HepG2 (cell line): ENCODE results near the gene TKTL2. TPM values are rescaled to one million over a fixed set of nuclear protein-coding genes. Genes with fewer than 3 reads are reported as not detected.
A peak's percentile ranks its signal among the peaks of the same experiment; 100 is the strongest.

Experiments
- CENPX ChIP-seq: sonication (generic); formaldehyde crosslinking; IDR thresholded peaks from 2 replicates; pipeline ENCODE4 v1.9.0; 2021; ENCODE audit warnings: mild to moderate bottlenecking, missing genetic modification reagents, moderate library complexity
- DPF2 ChIP-seq: sonication (generic); formaldehyde crosslinking; IDR thresholded peaks from 2 replicates; pipeline ENCODE4 v1.4.0; 2020; ENCODE audit warnings: mild to moderate bottlenecking, low read depth, missing genetic modification reagents, borderline replicate concordance
- HDAC2 ChIP-seq: sonication (generic); formaldehyde crosslinking; IDR thresholded peaks from 2 replicates; pipeline ENCODE4 v1.4.0; 2020; ENCODE audit warnings: missing genetic modification reagents
- KAT2B ChIP-seq: fragments of 150-350 bp; IDR thresholded peaks from 2 replicates; pipeline ENCODE4 v1.6.1; 2014; ENCODE audit warnings: low read depth, low read length, borderline replicate concordance
- LCORL ChIP-seq, 2 experiments: fragments of 450-650 bp in 1 of 2; sonication (generic) in 1 of 2; formaldehyde crosslinking in 1 of 2; IDR thresholded peaks; 2 replicates each; pipeline versions ENCODE4 v1.5.0 to v1.6.1; 2017 to 2020; ENCODE audit warnings: antibody characterized with exemption in 1 of 2, missing genetic modification reagents in 1 of 2
- NFE2 ChIP-seq: sonication (generic); formaldehyde crosslinking; IDR thresholded peaks from 2 replicates; pipeline ENCODE4 v1.4.0; 2020; ENCODE audit warnings: missing genetic modification reagents
- TMF1 ChIP-seq: sonication (generic); formaldehyde crosslinking; IDR thresholded peaks from 2 replicates; pipeline ENCODE4 v1.8.1; 2022; ENCODE audit warnings: low read depth, missing genetic modification reagents
- ZNF337 ChIP-seq: sonication (generic); formaldehyde crosslinking; IDR thresholded peaks from 2 replicates; pipeline ENCODE4 v1.5.1; 2020; ENCODE audit warnings: missing genetic modification reagents, low read depth, mild to moderate bottlenecking, borderline replicate concordance
- ZNF33B ChIP-seq: sonication (generic); formaldehyde crosslinking; IDR thresholded peaks from 2 replicates; pipeline ENCODE4 v1.5.1; 2020; ENCODE audit warnings: mild to moderate bottlenecking, missing genetic modification reagents
- ZNF430 ChIP-seq: sonication (generic); formaldehyde crosslinking; IDR thresholded peaks from 2 replicates; pipeline ENCODE4 v1.9.0; 2021; ENCODE audit warnings: mild to moderate bottlenecking, missing genetic modification reagents
- ZNF432 ChIP-seq: sonication (generic); formaldehyde crosslinking; IDR thresholded peaks from 2 replicates; pipeline ENCODE4 v1.5.0; 2020; ENCODE audit warnings: missing genetic modification reagents, mild to moderate bottlenecking, borderline replicate concordance
- ZNF615 ChIP-seq: sonication (generic); formaldehyde crosslinking; IDR thresholded peaks from 2 replicates; pipeline ENCODE4 v1.5.0; 2020; ENCODE audit warnings: mild to moderate bottlenecking, missing genetic modification reagents, borderline replicate concordance
- polyA plus RNA-seq, 8 experiments: library from polyadenylated mRNA; depleted of rRNA in 3 of 8; stranded (reverse) in 7 of 8; unstranded in 1 of 8; fragments of >200 nt; fragmentation: Illumina TruSeq in 4 of 8; extraction: Trizol in 4 of 8; gene quantifications; 2 replicates each; pipeline versions ENCODE4 v1.2.1 to v1.2.3, GENCODE V29; 2011 to 2016; ENCODE audit warnings: low read depth in 4 of 8, missing spikeins in 1 of 8, mixed read lengths in 1 of 8; ENCODE audit not compliant: insufficient read depth in 1 of 8
- total RNA-seq, 5 experiments: library from RNA; depleted of rRNA; stranded (reverse); fragments of >200 nt; fragmentation: Illumina TruSeq; extraction: Trizol; gene quantifications; 2 replicates each; pipeline ENCODE4 v1.2.3, GENCODE V29; 2016; ENCODE audit warnings: low read depth in 1 of 5
- TF ChIP-seq, protein P1 (sequence below): IDR thresholded peaks from 2 replicates; pipeline ENCODE4 v1.6.1; 2016; ENCODE audit warnings: mild to moderate bottlenecking
- TF ChIP-seq, protein P2 (sequence below): sonication (generic); formaldehyde crosslinking; conservative IDR thresholded peaks from 2 replicates; pipeline ENCODE4 v1.8.1; 2023; ENCODE audit warnings: missing genetic modification reagents
- TF ChIP-seq, protein P3 (sequence below): sonication (generic); formaldehyde crosslinking; IDR thresholded peaks from 2 replicates; pipeline ENCODE4 v1.4.0; 2020; ENCODE audit warnings: mild to moderate bottlenecking, missing genetic modification reagents
- TF ChIP-seq, protein P4 (sequence below): sonication (generic); formaldehyde crosslinking; IDR thresholded peaks from 2 replicates; pipeline ENCODE4 v1.4.0; 2020; ENCODE audit warnings: missing genetic modification reagents
- TF ChIP-seq, protein P5 (sequence below): IDR thresholded peaks from 2 replicates; pipeline ENCODE4 v1.6.1; 2016; ENCODE audit warnings: missing biosample characterization, missing genetic modification reagents, low read depth

Gene TKTL2
- total and polyA plus RNA-seq, 2 of the 13 experiments (the other 11 are each of a cell fraction or from before 2014, with no cell fraction given) = not detected

DNA sequence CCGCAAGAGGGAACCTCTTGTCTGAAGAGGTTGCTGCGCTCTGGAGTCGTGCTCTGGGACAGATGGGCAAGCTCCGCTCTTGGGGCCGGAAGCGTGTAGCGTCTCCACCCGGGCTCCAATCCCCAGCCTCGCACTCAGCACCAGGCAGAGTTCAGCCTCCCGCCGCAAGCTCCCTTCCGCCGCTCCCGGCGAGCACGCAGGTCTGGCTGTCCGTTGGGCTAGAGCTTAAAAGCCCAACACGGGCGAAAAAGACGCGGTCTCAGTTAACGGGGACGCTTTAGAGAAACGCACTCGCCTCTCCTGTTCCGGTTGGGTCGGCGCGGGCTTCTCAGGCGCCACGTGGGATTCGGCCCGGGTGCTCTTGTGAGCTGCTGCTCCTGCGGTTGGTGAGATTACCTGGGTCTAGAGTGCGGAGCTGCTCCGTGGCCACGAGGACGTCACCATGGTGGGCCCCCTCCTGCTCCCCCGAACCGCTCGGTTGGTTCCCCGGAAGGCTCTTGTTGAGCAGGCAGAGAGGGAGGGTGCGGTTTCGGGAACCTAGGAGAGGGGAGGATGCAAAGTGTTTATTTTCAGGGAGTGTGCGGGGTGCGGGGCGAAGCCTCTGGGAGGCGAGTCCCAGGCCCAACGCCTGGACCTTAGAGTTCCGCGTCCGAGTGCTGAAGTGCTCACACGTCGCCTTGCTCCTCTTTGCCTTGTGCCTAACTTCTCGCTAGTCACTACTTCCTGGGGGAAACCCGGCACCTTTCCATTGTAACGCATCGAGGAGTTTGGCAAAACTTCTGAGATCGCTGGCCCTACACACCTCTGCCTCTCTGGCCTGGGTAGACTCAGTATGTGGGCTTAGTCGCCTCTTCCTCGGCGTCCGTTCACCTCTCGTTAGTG is 21.0 kb upstream of the TKTL2 start, which contains the start of gene TMA16 (continued):
- TF ChIP-seq, protein P1, sequence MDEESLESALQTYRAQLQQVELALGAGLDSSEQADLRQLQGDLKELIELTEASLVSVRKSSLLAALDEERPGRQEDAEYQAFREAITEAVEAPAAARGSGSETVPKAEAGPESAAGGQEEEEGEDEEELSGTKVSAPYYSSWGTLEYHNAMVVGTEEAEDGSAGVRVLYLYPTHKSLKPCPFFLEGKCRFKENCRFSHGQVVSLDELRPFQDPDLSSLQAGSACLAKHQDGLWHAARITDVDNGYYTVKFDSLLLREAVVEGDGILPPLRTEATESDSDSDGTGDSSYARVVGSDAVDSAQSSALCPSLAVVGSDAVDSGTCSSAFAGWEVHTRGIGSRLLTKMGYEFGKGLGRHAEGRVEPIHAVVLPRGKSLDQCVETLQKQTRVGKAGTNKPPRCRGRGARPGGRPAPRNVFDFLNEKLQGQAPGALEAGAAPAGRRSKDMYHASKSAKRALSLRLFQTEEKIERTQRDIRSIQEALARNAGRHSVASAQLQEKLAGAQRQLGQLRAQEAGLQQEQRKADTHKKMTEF = peak; percentile 98
- TF ChIP-seq, protein P2, sequence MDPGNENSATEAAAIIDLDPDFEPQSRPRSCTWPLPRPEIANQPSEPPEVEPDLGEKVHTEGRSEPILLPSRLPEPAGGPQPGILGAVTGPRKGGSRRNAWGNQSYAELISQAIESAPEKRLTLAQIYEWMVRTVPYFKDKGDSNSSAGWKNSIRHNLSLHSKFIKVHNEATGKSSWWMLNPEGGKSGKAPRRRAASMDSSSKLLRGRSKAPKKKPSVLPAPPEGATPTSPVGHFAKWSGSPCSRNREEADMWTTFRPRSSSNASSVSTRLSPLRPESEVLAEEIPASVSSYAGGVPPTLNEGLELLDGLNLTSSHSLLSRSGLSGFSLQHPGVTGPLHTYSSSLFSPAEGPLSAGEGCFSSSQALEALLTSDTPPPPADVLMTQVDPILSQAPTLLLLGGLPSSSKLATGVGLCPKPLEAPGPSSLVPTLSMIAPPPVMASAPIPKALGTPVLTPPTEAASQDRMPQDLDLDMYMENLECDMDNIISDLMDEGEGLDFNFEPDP (CRISPR knock-in tag) = 0 out of 2 replicates have a peak, but pooled peaks have one; percentile 66
- TF ChIP-seq ZNF430 (CRISPR knock-in tag) (no peak; the same call in 1 of the 2 replicates), NFE2 (CRISPR knock-in tag) (no peak), KAT2B (no peak; the same call in 1 of the 2 replicates), TMF1 (CRISPR knock-in tag) (peak; percentile 92; the same call in 1 of the 2 replicates), CENPX (CRISPR knock-in tag) (no peak), ZNF33B (peak; percentile 50; the same call in 1 of the 2 replicates), ZNF337 (CRISPR knock-in tag) (no peak), ZNF615 (CRISPR knock-in tag) (0 out of 2 replicates have a peak, but pooled peaks have one; percentile 49), ZNF432 (no peak), HDAC2 (CRISPR knock-in tag) (peak; percentile 90), LCORL (IDR thresholded peaks at IDR 0.05) (no peak), LCORL (CRISPR knock-in tag; IDR thresholded peaks at IDR 0.05) (peak; percentile 85), DPF2 (CRISPR knock-in tag) (no peak)
- TF ChIP-seq, protein P3, sequence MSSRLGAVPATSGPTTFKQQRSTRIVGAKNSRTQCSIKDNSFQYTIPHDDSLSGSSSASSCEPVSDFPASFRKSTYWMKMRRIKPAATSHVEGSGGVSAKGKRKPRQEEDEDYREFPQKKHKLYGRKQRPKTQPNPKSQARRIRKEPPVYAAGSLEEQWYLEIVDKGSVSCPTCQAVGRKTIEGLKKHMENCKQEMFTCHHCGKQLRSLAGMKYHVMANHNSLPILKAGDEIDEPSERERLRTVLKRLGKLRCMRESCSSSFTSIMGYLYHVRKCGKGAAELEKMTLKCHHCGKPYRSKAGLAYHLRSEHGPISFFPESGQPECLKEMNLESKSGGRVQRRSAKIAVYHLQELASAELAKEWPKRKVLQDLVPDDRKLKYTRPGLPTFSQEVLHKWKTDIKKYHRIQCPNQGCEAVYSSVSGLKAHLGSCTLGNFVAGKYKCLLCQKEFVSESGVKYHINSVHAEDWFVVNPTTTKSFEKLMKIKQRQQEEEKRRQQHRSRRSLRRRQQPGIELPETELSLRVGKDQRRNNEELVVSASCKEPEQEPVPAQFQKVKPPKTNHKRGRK (CRISPR knock-in tag) = 0 out of 2 replicates have a peak, but pooled peaks have one; percentile 73
- TF ChIP-seq, protein P4, sequence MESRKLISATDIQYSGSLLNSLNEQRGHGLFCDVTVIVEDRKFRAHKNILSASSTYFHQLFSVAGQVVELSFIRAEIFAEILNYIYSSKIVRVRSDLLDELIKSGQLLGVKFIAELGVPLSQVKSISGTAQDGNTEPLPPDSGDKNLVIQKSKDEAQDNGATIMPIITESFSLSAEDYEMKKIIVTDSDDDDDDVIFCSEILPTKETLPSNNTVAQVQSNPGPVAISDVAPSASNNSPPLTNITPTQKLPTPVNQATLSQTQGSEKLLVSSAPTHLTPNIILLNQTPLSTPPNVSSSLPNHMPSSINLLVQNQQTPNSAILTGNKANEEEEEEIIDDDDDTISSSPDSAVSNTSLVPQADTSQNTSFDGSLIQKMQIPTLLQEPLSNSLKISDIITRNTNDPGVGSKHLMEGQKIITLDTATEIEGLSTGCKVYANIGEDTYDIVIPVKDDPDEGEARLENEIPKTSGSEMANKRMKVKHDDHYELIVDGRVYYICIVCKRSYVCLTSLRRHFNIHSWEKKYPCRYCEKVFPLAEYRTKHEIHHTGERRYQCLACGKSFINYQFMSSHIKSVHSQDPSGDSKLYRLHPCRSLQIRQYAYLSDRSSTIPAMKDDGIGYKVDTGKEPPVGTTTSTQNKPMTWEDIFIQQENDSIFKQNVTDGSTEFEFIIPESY (CRISPR knock-in tag) = peak; percentile 78
- TF ChIP-seq, protein P5, sequence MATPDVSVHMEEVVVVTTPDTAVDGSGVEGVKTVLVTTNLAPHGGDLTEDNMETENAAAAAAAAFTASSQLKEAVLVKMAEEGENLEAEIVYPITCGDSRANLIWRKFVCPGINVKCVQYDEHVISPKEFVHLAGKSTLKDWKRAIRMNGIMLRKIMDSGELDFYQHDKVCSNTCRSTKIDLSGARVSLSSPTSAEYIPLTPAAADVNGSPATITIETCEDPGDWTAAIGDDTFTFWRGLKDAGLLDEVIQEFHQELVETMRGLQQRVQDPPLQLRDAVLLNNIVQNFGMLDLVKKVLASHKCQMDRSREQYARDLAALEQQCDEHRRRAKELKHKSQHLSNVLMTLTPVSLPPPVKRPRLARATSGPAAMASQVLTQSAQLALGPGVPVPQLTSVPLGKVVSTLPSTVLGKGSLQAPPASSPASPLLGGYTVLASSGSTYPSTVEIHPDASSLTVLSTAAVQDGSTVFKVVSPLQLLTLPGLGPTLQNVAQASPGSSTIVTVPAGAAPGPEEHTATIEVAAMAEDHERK = peak; percentile 64; the same call in 1 of the 2 replicates
